Kidney (tissue), 14 donors: ENCODE results near the gene MORN3. TPM values are rescaled to one million over a fixed set of nuclear protein-coding genes. Genes with fewer than 3 reads are reported as not detected.

Source experiments
- DNase-seq, 5 donors: peaks; one replicate each; pipeline ENCODE4 v3.0.0-alpha.2; 2013 to 2020
- FAIRE-seq: peaks from 2 replicates; lab custom pipeline; 2012; peaks lifted over from hg19 to GRCh38; lab: Jason Lieb, UNC
- H3K27ac ChIP-seq, 2 donors: one replicate each; pipeline ENCODE4 v1.7.0; 2013; ENCODE audit warnings: low read depth in 2 of 2, low read length in 2 of 2, inconsistent platforms in 1 of 2
- H3K27me3 ChIP-seq: one replicate; pipeline ENCODE4 v1.7.1; 2013; ENCODE audit warnings: low read length, inconsistent platforms; ENCODE audit not compliant: control insufficient read depth, insufficient read depth
- H3K36me3 ChIP-seq, 3 donors: one replicate each; pipeline versions ENCODE4 v1.7.0 to v1.7.1; 2013; ENCODE audit warnings: low read length in 3 of 3, control low read depth in 1 of 3, inconsistent platforms in 1 of 3; ENCODE audit not compliant: insufficient read depth in 3 of 3, control insufficient read depth in 2 of 3
- H3K4me1 ChIP-seq, 3 donors: one replicate each; pipeline versions ENCODE4 v1.7.0 to v1.7.1; 2013; ENCODE audit warnings: low read length in 3 of 3, inconsistent platforms in 1 of 3, low read depth in 1 of 3; ENCODE audit not compliant: control insufficient read depth in 2 of 3, insufficient read depth in 2 of 3
- H3K4me3 ChIP-seq, 3 donors: one replicate each; pipeline versions ENCODE4 v1.7.0 to v1.8.1; 2013; ENCODE audit warnings: low read length in 3 of 3, control low read depth in 1 of 3, inconsistent platforms in 1 of 3
- H3K9ac ChIP-seq, 3 donors: one replicate each; pipeline versions ENCODE4 v1.7.0 to v1.7.1; 2013; ENCODE audit warnings: low read length in 3 of 3, control low read depth in 1 of 3, inconsistent platforms in 1 of 3
- H3K9me3 ChIP-seq, 3 donors: one replicate each; pipeline versions ENCODE4 v1.7.0 to v1.7.1; 2013; ENCODE audit warnings: low read length in 3 of 3, control low read depth in 1 of 3, inconsistent platforms in 1 of 3; ENCODE audit not compliant: control insufficient read depth in 2 of 3, insufficient read depth in 1 of 3
- CTCF ChIP-seq: IDR thresholded peaks from 3 replicates; pipeline ENCODE4 v1.5.1; 2012; ENCODE audit warnings: mild to moderate bottlenecking, moderate library complexity, borderline replicate concordance; ENCODE audit not compliant: insufficient read depth; ENCODE audit errors: extremely low read depth
- intact Hi-C: fragments of 100-400 bp; cut with DNase I; formaldehyde crosslinking; loops from one replicate; pipeline ENCODE4 v1.11.1; 2022
- polyA plus RNA-seq: library from polyadenylated mRNA; stranded (reverse); fragments of 350-450 nt; fragmentation: Illumina TruSeq; extraction: RNeasy Lipid Tissue Mini Kit (QIAGEN cat#74804); gene quantifications from one replicate; pipeline ENCODE4 v1.2.3, GENCODE V29; 2014; ENCODE audit warnings: low read depth, low replicate concordance; ENCODE audit not compliant: insufficient read depth
- total RNA-seq: library from RNA; stranded (reverse); fragmentation: NEBNext Ultra II Directional; extraction: Animal tissue kit (Norgen Biotek cat#: 25700); gene quantifications from one replicate; pipeline ENCODE4 v1.2.1, GENCODE V29; 2021
- donor health status: control.
- donor health status: control.
- donor health status: control.
- donor health status: control.
- donor health status: control.
- donor health status: DM: yes; HTN: yes; CAD: no.
- donor health status: Normal renal cell carcinoma (clear cell type).

MORN3 gene
- total and polyA plus RNA-seq, 2 donors from 2014 or later: 1.5 to 1.9 TPM

- peak; percentile 72 to 96 (median 90) for DNase-seq
- H3K27ac ChIP-seq: peak within 1 kb of the TSS; percentile 91 to 97
- H3K27me3 ChIP-seq: no peaks in the 10 kb centered on the region
- peaks cover 0 to 14% (median 6%) of the 10 kb centered on the region in 3 donors for H3K4me1 ChIP-seq
- TF ChIP-seq CTCF: no peak
- H3K9ac ChIP-seq: peak within 1 kb of the TSS; percentile 54 to 99 (median 93)
- no peaks in the 10 kb centered on the region for H3K36me3 ChIP-seq
- intact Hi-C loops: no loop called here
- H3K9me3 ChIP-seq: no peaks in the 10 kb centered on the region
- H3K4me3 ChIP-seq: peak within 1 kb of the TSS; percentile 80 to 98 (median 89)
- FAIRE-seq: no peak
Measured at GRCh38 chr12:121712461-121713256, 43.2 kb upstream of the MORN3 start, which contains the start of gene TMEM120B. TMEM120B (plus strand) TSS chr12:121712752; CDS start chr12:121712896, 144 bp downstream.

GRCh38 chr12:121712190-121712460, 42.7 kb upstream of the MORN3 start:
- H3K27me3 ChIP-seq: no peaks in the 10 kb centered on the region
- H3K4me3 ChIP-seq: peak overlapping the region; percentile 80 to 98 (median 89)
- H3K9ac ChIP-seq: peak overlapping the region; percentile 54 to 99 (median 93)
- FAIRE-seq (no peak), DNase-seq (peak in 4 of 5 donors; percentile 60 to 85 (median 70))
- peaks cover 0 to 11% (median 6%) of the 10 kb centered on the region in 3 donors for H3K4me1 ChIP-seq
- H3K36me3 ChIP-seq: no peaks in the 10 kb centered on the region
- intact Hi-C loops: no loop called here
- H3K9me3 ChIP-seq: no peaks in the 10 kb centered on the region
- H3K27ac ChIP-seq: peak overlapping the region; percentile 91 to 97
- no peak for TF ChIP-seq CTCF

- H3K27ac ChIP-seq: peak overlapping the region; percentile 91 to 97
- DNase-seq: peak in 1 of 5 donors; percentile 33
- H3K27me3 ChIP-seq: no peaks in the 10 kb centered on the region
- no peaks in the 10 kb centered on the region for H3K9me3 ChIP-seq
- peak overlapping the region; percentile 54 to 99 (median 93) for H3K9ac ChIP-seq
- no peaks in the 10 kb centered on the region for H3K36me3 ChIP-seq
- no peak for FAIRE-seq
- H3K4me3 ChIP-seq: peak overlapping the region; percentile 80 to 98 (median 89)
- H3K4me1 ChIP-seq: peaks cover 0 to 11% (median 6%) of the 10 kb centered on the region in 3 donors
- intact Hi-C loops: no loop called here
- no peak for TF ChIP-seq CTCF
Measured at GRCh38 chr12:121711361-121712189, 42.1 kb upstream of the MORN3 start.
